Measurements from ENCODE around the gene PMEPA1.

PMEPA1 gene, protein sequence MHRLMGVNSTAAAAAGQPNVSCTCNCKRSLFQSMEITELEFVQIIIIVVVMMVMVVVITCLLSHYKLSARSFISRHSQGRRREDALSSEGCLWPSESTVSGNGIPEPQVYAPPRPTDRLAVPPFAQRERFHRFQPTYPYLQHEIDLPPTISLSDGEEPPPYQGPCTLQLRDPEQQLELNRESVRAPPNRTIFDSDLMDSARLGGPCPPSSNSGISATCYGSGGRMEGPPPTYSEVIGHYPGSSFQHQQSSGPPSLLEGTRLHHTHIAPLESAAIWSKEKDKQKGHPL

DNA sequence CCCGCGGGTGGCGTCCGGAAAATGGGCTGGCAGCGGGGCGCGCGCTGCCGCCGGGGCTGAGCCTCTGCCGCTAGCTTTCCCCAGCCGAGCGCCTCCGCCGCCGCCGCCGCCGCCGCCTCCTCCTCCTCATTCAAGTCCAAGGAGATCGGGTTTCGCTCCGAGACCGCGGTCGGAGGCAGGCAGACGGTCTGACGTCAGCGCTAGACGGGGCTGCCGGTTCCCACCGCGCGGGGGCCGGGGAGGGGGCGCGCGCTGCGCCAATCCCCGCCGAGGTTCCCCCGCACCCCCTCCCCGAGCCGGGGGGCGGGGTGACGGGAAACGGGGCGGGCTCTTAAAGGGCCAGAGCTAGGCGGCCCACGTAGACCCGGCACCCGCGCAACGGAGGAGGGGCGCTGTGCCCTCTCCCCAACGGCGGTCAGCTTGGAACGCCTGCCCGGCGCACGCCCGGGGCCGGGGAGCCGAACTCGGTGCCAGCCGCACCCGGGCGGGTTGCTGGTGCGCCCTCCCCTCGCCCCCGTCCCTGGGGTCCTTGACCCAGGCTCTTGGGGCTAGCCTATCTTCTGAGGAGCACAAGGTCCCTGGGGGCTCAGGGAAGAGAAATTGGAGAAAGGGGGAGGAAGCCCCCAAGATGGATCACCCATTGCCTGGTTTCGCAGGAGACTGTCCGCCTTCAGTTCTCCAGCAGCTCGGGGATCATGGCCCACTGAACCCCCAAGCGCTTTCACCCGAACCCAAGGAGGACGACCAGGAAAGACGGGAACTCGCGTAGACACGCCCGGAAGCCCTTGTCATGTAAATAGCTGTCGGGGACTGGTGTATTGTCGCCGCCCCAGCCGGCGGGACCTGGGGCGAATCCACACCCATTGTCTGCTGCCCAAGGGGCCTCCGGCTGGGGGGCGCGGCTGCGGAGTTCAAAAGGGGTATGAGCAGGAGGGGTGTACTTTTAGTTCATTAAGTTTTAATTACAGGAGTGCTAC lies at the start of gene PMEPA1:
Gene PMEPA1 (minus strand): TSS at position 193 of the 977 bp plus-strand sequence. CDS start 433 bp downstream, outside the sequence.
- DNase-seq: peak; percentile 97

DNA sequence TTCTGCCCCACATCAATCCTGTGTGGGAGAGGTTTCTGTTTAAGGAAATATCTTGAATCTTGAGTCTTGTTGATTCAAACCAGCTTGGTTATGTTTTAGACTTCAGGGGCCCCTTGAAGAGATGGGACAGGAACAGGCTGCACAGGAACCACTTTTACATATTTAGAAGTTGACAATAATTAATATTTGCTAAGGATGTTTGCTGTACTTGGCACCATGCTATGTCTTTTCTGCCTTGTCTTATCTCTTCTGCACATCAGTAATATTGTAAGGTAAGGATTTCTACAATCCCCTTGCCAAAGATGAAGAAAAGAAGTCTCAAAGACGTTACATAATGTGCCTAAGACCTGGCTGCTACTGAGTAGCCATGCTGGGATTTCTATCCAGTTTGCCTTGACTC lies 48.0 kb upstream of the PMEPA1 start:
- DNase-seq: no peak

DNA sequence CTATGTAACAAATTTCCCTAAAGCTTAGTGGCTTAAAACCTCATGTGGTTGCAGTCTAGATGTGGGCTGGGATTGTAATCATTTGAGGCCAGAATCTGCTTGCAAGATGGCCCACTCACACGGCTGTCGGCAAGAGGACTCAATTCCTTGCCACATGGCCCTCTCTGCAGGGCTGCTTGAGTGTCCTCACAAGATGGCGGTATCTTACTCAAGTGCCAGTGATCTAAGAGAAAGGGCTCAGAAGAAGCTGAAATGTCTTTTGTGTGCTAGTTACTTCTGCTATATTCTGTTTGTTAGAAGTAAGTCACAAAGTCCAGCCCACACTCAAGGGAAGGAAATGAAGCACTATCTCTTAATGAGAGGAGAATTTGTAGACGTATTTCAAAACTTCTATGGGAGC lies 47.1 kb upstream of the PMEPA1 start:
- DNase-seq: no peak

DNA sequence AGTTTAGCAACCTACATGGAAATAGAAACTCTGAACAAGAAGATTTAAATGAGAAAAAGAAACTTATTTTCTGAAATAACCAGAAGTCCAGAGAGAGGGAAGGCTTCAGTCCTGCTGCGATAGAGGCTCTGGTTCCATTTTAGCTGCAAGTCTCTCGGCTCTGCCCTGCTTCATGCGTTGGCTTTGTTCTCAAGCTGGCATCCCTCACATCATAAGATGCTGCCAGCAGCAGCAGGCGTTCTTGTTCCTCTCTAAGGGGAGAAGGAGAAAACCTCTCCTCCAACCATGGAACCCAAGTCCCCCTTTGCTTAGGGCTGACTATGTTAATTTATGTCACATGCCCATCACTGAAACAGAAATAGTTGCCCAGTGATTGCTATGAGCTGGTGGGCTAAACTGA lies 46.4 kb upstream of the PMEPA1 start:
- DNase-seq: no peak

DNA sequence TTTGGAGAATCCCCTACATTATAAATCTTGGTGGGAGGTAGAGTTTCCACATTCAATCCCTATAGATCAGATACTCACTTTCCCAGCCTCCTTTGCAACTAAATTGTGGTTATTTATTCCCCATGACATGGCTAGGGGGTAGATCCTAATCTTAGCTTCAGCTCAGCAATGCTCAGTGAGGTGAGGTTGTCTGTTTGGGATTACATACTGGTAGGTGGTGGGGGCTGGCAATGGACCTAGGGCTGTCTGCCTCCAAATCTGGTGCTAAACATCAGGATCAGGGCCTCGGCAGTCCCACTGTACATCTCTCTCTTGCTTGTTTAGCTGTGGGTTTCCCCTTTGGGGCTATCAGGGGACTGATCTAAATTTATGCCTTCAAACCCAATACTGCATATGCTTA lies 45.8 kb upstream of the PMEPA1 start:
- DNase-seq: no peak

DNA sequence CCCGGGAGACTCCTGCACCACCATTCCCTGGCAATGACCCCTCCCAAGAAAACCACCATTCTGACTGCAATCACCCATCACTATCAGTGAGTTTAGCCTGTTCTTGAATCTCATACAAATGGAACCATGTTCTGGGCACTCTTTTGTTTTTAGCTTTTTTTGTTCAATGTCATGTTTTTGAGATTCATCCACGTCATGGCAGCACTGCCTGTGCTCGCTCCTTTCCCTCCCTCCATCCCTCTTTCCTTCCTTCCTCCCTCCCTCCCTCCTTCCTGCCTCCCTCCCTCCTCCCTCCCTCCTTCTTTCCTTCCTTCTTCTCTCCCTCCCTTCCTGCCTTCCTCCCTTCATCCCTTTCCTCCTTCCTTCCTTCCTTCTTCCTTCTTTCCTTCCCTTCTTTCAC lies 44.4 kb upstream of the PMEPA1 start:
- DNase-seq: no peak

DNA sequence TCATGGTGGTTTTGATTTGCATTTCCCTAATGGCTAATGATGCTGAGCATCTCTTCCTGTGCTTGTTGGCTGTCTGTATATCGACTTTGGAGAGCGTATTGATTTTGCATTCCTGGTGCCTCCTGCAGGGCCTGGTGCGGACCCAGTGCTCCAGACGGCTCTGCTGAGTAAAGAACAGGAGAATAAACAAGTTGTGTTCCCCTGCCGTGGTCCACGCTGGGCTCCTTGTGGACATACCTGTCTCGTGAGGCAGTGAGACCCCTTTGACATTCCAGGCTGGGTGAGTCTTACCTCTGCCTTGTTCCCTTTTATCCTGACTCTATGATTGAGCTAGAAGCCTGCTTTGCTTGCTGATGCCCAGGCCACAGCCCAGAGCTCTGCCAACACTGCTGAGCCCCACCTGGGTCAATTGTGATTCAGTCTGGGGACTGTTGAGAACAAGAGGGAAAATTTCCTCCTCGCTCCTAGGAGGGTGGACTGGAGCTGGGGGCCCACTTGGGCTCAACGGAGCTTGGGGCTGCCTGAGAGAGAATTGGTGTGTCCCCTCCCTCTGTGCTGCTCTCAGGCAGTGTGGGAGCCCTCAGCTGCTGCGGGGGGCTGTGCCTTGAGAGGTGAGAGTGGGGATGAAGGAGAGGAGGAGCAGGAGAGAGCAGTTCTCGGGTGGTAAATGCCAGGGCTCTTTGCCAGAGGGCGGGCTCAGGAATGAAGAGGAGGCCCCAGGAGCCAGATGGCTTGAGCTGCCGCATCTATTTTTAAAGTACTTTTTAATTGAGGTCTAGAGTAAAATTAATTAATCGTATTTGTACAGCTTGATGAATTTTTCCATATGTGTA lies 43.7 kb upstream of the PMEPA1 start:
- no peak for DNase-seq

DNA sequence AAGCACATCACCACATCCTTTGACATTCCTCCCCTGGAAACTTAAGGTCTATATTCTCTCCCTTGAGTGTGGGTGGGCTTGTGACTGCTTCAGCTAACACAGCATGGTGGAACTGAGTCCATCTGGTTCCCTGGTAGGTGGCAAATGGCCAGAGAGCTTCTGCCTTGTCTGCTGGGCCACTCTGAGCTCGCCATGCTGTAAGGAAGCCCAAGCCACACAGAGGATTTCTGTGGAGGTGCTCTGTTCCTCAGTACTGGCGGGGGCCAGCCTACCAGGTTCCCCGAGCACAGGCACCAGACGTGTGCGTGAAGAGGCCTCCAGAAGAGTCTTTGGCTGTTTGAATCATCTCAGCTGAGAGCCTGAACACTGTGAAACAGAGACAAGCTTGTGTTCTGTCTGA lies 41.6 kb upstream of the PMEPA1 start:
- no peak for DNase-seq

DNA sequence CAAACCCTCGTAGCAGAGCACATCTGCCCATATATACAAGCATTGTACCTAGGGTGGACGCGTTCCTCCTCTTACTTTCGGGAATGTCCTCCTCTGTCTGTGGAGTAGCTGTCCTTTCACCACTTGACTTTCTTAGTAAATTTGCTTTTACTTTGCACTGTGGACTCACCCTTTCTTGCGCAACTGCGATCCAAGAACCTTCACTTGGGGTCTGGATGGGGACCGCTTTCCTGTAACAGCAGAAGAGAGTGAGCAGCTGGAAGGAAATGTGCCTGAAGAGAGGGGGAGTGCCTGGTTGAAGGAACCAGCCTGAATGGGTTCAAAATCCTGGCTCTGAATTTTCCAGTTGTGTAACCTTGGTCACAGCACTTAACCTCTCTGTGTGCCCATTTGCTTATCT lies 40.1 kb upstream of the PMEPA1 start:
- DNase-seq: no peak

DNA sequence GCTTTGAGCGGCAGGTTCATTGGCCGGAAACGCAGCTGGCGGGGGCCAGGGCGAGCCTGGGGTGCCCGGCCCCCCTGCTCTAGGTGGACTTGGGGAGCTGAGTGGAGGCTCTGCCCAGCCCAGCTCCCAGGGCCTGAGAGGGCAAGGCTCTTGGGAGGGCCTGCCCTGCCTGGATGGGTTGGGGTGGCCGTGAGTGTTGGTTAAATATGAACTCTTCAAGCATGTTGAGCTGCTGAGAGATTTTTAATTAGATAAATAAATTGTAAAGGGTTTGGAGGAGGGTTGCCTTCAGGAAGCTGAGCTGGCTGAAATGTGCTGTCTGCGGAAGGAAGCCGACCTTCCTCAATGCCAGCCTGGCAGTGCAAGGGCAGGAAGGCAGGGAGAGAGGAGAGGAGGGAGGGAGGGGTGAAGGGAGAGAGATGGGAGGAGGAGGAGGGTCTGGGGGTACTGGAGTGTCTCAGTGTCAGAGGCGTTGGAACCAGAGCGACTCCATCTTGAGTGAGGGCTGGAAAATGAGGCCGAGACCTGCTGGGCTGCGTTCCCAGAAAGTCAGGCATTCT lies 39.4 kb upstream of the PMEPA1 start:
- DNase-seq: no peak

DNA sequence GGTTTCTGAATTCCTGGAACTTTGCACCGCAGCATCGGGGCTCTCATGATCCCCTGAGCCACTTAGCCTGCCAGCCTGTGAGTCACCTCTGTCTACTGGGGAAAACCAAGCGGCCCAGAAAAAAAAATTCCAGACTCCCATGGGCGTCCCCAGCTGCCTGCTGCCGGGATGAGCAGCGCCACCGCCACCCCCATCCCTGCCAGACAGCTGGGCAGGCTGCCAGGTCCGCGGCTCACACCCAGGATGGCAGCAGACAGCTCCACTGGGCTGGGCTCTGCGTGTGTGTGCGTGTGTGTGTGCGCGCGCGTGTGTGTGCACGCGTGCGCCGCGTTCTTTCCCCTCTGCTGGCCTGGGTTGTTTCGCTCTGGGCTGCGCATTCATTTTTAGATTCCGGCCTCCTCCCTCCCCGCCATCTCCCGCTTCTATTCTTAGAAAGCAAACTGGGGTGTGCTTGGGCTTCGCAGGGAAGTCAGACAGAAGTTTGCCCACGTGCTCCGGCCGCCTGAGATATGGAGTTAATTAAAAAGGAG lies 38.9 kb upstream of the PMEPA1 start:
- peak; percentile 81 for DNase-seq

DNA sequence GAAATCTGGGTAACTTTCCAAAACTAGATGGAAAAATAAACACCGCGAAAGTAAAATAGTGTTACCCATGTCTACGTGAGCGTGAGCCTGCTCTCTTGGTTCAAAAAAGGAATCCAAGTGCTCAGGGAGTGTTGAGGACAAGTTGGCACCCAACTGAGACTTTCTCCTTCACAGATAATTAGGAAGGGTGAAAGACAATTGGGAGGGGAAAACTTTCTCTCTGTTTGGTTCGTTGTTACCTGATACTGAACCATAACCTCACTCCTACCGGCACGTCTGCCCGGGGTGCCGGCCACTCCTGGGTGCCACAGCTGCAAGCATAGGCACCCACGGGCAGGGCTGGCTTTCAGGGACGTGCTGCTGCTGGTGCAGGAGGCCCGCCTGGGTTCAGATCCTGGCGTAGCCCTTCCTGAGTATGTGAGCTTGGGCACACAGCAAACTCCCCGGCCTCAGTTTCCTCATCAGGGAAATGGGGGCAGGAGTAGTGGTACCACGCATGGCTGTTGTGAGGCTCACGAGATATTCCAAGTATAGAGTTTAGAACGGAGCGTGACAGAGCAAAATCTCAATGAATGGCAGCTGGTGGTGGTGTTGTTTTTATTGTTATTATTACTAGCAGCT lies 38.2 kb upstream of the PMEPA1 start:
- no peak for DNase-seq

DNA sequence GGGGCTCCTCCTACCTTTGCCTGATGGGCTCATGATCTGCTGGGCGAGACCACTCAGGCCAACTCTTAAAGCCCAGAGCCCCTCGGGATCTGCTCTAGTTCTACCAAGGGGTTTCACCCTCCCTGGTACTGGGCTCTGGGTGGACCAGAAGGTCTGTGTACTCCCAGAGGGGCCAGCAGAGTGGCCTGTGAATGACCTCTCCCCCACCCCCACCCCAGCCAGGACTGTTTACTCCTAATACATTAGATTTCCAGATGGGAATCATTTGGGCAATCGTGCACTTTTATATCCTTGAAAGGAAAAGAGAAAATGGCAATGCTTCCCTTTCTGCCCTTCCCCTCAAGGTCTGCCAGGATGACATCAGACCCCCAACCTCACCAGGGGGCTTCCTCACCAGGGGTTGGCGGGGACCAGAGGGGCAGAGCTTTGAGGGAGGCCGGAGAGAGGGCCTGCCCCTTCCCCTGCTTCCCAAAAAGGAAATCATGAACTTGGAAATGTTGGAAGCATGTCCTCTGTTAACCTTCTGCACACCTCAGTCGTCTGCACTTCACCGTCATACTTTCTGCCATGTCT lies 37.1 kb upstream of the PMEPA1 start:
- no peak for DNase-seq

DNA sequence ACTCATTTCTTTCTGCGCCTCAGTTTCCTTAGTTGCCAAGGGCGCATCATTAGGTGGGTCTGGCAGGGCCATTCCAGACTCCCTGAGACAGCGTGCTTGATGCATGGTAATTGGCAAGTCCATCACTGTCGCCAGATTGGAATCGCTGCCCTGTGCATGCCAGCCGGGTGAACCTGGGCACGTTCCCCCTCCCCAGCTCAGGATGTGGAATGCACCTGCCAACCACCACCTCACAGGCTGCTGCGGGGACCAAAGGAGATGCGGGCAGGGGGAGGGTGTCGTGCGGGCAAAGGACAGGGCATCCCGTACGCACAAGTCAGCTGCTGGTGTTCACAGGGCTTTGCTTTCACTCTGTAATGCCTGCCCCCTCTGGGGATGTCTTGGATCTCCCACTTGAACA lies 36.4 kb upstream of the PMEPA1 start:
- no peak for DNase-seq

DNA sequence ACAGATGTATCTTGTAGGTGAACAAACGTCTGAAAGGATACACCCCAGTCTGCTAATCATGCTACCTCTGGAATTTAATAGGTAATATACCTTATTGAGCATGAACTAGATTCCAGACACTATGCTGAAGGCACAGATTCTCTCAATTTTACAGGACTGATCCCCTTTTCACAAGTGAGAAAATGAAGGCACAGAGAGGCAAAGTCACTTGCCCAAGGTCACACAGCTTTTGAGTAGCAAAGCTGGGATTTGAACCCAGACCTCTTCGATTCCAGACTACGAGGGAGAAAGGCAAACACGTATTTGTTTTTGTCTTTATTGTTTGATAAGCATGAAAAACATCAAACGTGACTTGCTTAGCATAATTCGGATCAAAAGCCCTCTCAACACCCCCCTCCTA lies 34.4 kb upstream of the PMEPA1 start:
- DNase-seq: no peak

DNA sequence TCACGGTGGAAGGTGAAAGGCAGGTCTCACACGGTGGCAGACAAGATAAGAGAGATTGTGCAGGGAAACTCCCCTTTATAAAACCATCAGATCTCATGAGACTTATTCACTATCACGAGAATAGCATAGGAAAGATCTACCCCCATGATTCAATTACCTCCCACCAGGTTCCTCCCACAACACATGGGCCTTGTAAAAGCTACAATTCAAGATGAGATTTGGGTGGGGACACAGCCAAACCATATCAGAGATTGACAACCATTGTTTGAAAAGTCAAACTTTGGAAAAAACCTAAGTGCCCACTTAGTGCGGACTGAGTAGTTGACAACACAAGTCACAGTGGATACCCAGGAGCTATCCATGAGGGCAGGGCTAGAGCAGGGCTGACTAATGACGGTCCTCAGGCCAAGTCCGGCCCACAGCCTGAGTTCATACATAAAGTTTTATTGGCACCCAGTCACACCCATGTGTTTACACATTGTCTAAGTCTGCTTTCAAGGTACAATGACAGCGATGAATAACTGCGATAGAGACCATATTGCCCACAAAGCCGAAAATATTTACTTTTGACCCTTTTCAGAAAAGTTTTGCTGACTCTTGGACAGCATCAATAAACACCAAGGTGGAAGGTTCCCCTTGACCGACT lies 33.8 kb upstream of the PMEPA1 start:
- DNase-seq: no peak

DNA sequence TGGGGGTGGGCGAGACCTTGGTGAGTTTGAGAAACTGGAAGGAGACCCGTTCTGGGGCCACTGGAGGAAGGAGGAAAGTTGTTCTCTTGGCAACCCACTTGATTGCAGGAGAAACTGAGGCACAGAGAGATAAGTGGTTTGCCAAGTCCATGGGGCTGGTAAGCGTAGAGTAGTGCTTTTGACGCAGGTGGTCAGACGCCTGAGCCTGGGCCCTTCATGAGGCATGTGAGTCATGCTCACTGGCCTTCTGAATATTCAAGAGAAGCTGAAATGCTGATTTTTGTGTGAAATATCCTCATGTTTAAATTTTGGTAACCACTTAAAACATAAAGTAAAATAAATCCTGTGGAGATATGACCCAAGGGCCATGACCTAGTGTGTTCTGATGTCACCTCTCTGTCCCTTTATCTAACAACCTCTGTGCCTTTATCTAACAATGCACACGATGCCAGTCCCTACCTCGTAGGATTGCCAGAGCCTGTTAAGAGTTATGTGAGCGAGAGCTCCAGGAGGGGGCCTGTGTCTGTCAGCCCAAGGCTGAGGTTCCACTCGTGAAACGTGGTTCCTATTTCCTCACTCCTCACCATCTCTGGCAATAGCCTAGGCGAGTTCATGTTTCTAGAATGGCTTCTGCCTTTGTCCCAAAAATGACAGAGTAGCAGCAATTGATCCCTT lies 32.8 kb upstream of the PMEPA1 start:
- no peak for DNase-seq

DNA sequence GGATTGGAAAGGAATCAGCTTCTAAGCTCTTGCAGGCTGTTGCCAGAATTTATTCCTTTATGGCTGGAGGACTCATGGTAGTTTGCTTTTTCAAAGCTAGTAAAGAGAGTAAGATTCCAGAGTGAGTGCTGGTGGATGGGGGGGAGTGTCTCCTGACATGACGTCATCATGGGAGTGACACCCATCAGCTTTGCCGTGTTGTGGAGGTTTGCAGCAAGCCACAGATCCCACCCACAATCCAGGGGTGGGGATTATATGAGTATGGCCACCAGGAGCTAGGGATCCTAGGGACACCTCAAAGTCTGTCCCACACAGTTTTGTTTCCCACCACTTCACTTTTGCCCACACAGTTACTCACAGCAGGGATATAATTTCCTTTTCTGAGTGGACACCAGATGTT lies 28.7 kb upstream of the PMEPA1 start:
- DNase-seq: peak; percentile 13

DNA sequence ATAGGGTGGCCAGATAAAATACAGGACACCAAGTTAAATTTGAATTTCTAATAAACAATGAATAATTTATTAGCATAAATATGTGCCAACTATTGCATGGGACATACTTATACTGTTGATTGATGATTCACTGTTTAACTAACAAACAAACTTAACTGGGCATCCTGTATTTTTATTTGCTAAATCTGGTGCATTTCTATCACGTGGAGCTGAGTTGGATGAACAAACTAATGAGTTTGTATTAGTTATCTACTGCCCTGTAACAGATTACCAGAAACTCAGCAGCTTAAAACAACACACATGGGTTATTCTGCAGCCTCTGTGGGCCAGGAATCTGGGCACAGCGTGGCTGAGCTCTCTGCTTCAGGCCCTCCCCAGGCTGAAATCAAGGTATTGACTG lies 28.2 kb upstream of the PMEPA1 start:
- DNase-seq: no peak

DNA sequence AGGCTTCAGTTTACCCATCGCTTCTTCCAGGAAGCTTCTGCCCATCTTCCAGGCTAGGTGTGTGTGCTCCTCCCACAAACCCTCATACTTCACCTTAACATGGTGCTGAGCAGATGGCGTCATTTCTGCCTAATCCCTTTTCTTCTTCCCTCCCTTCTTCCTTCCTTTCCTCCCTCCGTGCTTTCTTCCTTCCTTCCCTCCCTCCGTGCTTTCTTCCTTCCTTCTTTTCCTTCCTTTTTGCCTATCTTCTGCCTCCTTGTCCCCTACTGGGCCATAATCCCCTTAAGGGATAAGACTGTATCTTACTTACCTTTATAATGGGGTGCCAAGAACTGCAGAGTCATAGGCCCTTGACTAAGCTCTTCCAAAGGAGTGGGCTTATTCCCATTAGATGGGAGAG lies 27.5 kb upstream of the PMEPA1 start:
- DNase-seq: no peak
